ENCODE measurements around the gene GTF2A2. TPM values are rescaled to one million over a fixed set of nuclear protein-coding genes. Genes with fewer than 3 reads are reported as not detected.
A peak's percentile ranks its signal among the peaks of the same experiment; 100 is the strongest.
"Not testable (repeated sequence)": the region's sequence is repeated elsewhere in the genome, so short reads cannot be mapped to it uniquely, and the experiment has no call there.

GTF2A2 gene
- total RNA-seq (2014; rRNA removed; shearing (Covaris generic)), result 92.4 and 132 TPM in 2 replicates

GRCh38 chr15:59656897-59657634, at the start of gene GTF2A2:
Gene GTF2A2, minus strand, starts transcription at chr15:59657515. Its CDS starts 5,238 bp downstream, at chr15:59652277.
- peak; percentile 86 for DNase-seq (ENCODE audit: low spot score)

GRCh38 chr15:59703979-59704796, 46.9 kb upstream of the GTF2A2 start:
- DNase-seq (ENCODE audit: low spot score), result no peak

- no peak for DNase-seq (ENCODE audit: low spot score)
Measured at GRCh38 chr15:59702351-59702750, 45.0 kb upstream of the GTF2A2 start.

GRCh38 chr15:59701880-59702279, 44.6 kb upstream of the GTF2A2 start:
- no peak for DNase-seq (ENCODE audit: low spot score)

- DNase-seq (ENCODE audit: low spot score), result no peak
Measured at GRCh38 chr15:59699810-59700431, 42.6 kb upstream of the GTF2A2 start.

- not testable (repeated sequence) for DNase-seq (ENCODE audit: low spot score)
Measured at GRCh38 chr15:59698065-59698464, 40.8 kb upstream of the GTF2A2 start.

GRCh38 chr15:59696332-59696731, 39.0 kb upstream of the GTF2A2 start:
- DNase-seq (ENCODE audit: low spot score), result no peak

GRCh38 chr15:59694779-59695178, 37.5 kb upstream of the GTF2A2 start:
- no peak for DNase-seq (ENCODE audit: low spot score)

GRCh38 chr15:59691194-59691805, 34.0 kb upstream of the GTF2A2 start:
- DNase-seq (ENCODE audit: low spot score), result peak; percentile 14

- peak; percentile 60 for DNase-seq (ENCODE audit: low spot score)
Measured at GRCh38 chr15:59689626-59690236, 32.4 kb upstream of the GTF2A2 start.

GRCh38 chr15:59688782-59689625, 31.7 kb upstream of the GTF2A2 start, which contains the start of gene BNIP2:
Gene BNIP2, minus strand, starts transcription at chr15:59689320. Its CDS starts 6,863 bp downstream, at chr15:59682457.
- DNase-seq (ENCODE audit: low spot score), result peak; percentile 93

- DNase-seq (ENCODE audit: low spot score), result peak; percentile 33
Measured at GRCh38 chr15:59688423-59688781, 31.1 kb upstream of the GTF2A2 start.

- peak; percentile 30 for DNase-seq (ENCODE audit: low spot score)
Measured at GRCh38 chr15:59687836-59688235, 30.5 kb upstream of the GTF2A2 start.

- no peak for DNase-seq (ENCODE audit: low spot score)
Measured at GRCh38 chr15:59686389-59686788, 29.1 kb upstream of the GTF2A2 start.

GRCh38 chr15:59685737-59686297, 28.5 kb upstream of the GTF2A2 start:
- DNase-seq (ENCODE audit: low spot score), result peak; percentile 8

GRCh38 chr15:59680870-59681269, 23.6 kb upstream of the GTF2A2 start:
- DNase-seq (ENCODE audit: low spot score), result no peak

GRCh38 chr15:59680346-59680745, 23.0 kb upstream of the GTF2A2 start:
- no peak for DNase-seq (ENCODE audit: low spot score)

GRCh38 chr15:59678620-59679019, 21.3 kb upstream of the GTF2A2 start:
- no peak for DNase-seq (ENCODE audit: low spot score)

GRCh38 chr15:59678172-59678571, 20.9 kb upstream of the GTF2A2 start:
- no peak for DNase-seq (ENCODE audit: low spot score)

GRCh38 chr15:59676565-59676964, 19.2 kb upstream of the GTF2A2 start:
- DNase-seq (ENCODE audit: low spot score), result no peak
